Sigmoid colon (tissue), 4 donors: Measurements from ENCODE around the gene EHD4.

Source experiments
- CTCF ChIP-seq, 4 experiments: fragments of 450-650 bp in 3 of 4; fragments of 200-600 bp in 1 of 4; IDR thresholded peaks; one replicate each; pipeline ENCODE4 v1.5.1; 2016 to 2019; ENCODE audit warnings: antibody characterized with exemption in 4 of 4, mild to moderate bottlenecking in 3 of 4, moderate library complexity in 2 of 4
- EP300 ChIP-seq, 4 donors: sonication (generic); formaldehyde crosslinking; IDR thresholded peaks; one replicate each; pipeline ENCODE4 v1.6.1; 2017; ENCODE audit warnings: antibody characterized with exemption in 4 of 4
- POLR2A ChIP-seq, 2 donors: fragments of 450-650 bp; IDR thresholded peaks; one replicate each; pipeline ENCODE4 v1.6.1; 2016; ENCODE audit warnings: antibody characterized with exemption in 2 of 2, mild to moderate bottlenecking in 2 of 2, moderate library complexity in 2 of 2
- POLR2AphosphoS5 ChIP-seq, 4 donors: sonication (generic); formaldehyde crosslinking; IDR thresholded peaks; one replicate each; pipeline ENCODE4 v1.6.1; 2017; ENCODE audit warnings: antibody characterized with exemption in 4 of 4

- TF ChIP-seq CTCF (IDR thresholded peaks at IDR 0.05) (no peak), POLR2A (IDR thresholded peaks at IDR 0.05) (no peak), EP300 (IDR thresholded peaks at IDR 0.05) (no peak), POLR2AphosphoS5 (IDR thresholded peaks at IDR 0.05) (no peak)
Observed at GRCh38 chr15:41893422-41894250, 78.7 kb downstream of the EHD4 start, which contains the start of gene SPTBN5.
